HUDEP-2 (cell line): ENCODE results near the gene SPARCL1.
A peak's percentile ranks its signal among the peaks of the same experiment; 100 is the strongest.

Experiments used
- DNase-seq, 76 experiments: peaks; one replicate each; lab custom pipeline; 2025; ENCODE audit not compliant: unreplicated experiment in 76 of 76; lab: John Stamatoyannopoulos, UW

SPARCL1 gene

GRCh38 chr4:87541956-87542709 is 13.0 kb upstream of the SPARCL1 start:
- DNase-seq: no peak

- peak in 1 of 76 experiments; percentile 1 for DNase-seq
Observed at GRCh38 chr4:87541521-87541920, 12.3 kb upstream of the SPARCL1 start.

GRCh38 chr4:87540146-87541058 is 11.2 kb upstream of the SPARCL1 start:
- DNase-seq: no peak

- DNase-seq: no peak
Observed at GRCh38 chr4:87532907-87533306, 3.7 kb upstream of the SPARCL1 start.

- DNase-seq: no peak
Observed at GRCh38 chr4:87532109-87532508, 2.9 kb upstream of the SPARCL1 start.

GRCh38 chr4:87531621-87532020 is 2.4 kb upstream of the SPARCL1 start:
- no peak for DNase-seq

GRCh38 chr4:87530868-87531267 is 1.7 kb upstream of the SPARCL1 start:
- no peak for DNase-seq

GRCh38 chr4:87530229-87530628 is 1.1 kb upstream of the SPARCL1 start:
- DNase-seq: no peak

- no peak for DNase-seq
Observed at GRCh38 chr4:87527431-87528220, 1.6 kb downstream of the SPARCL1 start.

- DNase-seq: no peak
Observed at GRCh38 chr4:87525636-87526295, 3.4 kb downstream of the SPARCL1 start.

- DNase-seq: no peak
Observed at GRCh38 chr4:87524456-87524855, 4.7 kb downstream of the SPARCL1 start.

GRCh38 chr4:87523307-87523706 is 5.9 kb downstream of the SPARCL1 start:
- DNase-seq: no peak

GRCh38 chr4:87521757-87522374 is 7.3 kb downstream of the SPARCL1 start:
- no peak for DNase-seq

- no peak for DNase-seq
Observed at GRCh38 chr4:87521319-87521718, 7.9 kb downstream of the SPARCL1 start.

- DNase-seq: no peak
Observed at GRCh38 chr4:87517621-87518020, 11.6 kb downstream of the SPARCL1 start.

GRCh38 chr4:87516683-87517082 is 12.5 kb downstream of the SPARCL1 start:
- DNase-seq: no peak

- DNase-seq: no peak
Observed at GRCh38 chr4:87512400-87512799, 16.8 kb downstream of the SPARCL1 start.

- DNase-seq: no peak
Observed at GRCh38 chr4:87511500-87511899, 17.7 kb downstream of the SPARCL1 start.

- DNase-seq: no peak
Observed at GRCh38 chr4:87510747-87511146, 18.4 kb downstream of the SPARCL1 start.
